HepG2 (cell line): Measurements from ENCODE around the gene MCRIP2. TPM values are rescaled to one million over a fixed set of nuclear protein-coding genes. Genes with fewer than 3 reads are reported as not detected.

ENCODE experiments used
- ARID3A ChIP-seq: IDR thresholded peaks from 2 replicates; pipeline ENCODE4 v1.6.1; 2012; ENCODE audit warnings: low read depth, low read length, improper control_type of control experiment
- ATF3 ChIP-seq: sonication (generic); formaldehyde crosslinking; IDR thresholded peaks from 2 replicates; pipeline ENCODE4 v1.4.0; 2020; ENCODE audit warnings: missing genetic modification reagents
- ATF4 ChIP-seq, 2 experiments: fragments of 450-650 bp in 1 of 2; sonication (generic) in 1 of 2; formaldehyde crosslinking; IDR thresholded peaks; 2 replicates each; pipeline versions ENCODE4 v1.5.0 to v1.8.0; 2020 to 2022; ENCODE audit warnings: mild to moderate bottlenecking in 1 of 2, missing genetic modification reagents in 1 of 2
- HDAC6 ChIP-seq: fragments of 200-600 bp; sonication (generic); IDR thresholded peaks from 2 replicates; pipeline ENCODE4 v1.7.0; 2017; ENCODE audit warnings: mild to moderate bottlenecking, antibody characterized with exemption, low read length, low read depth
- HIVEP1 ChIP-seq: sonication (generic); formaldehyde crosslinking; IDR thresholded peaks from 2 replicates; pipeline ENCODE4 v1.4.0; 2020; ENCODE audit warnings: mild to moderate bottlenecking, missing genetic modification reagents
- HNF4A ChIP-seq: sonication (generic); formaldehyde crosslinking; IDR thresholded peaks from 2 replicates; pipeline ENCODE4 v1.4.0; 2020; ENCODE audit warnings: missing genetic modification reagents
- HNRNPK ChIP-seq: fragments of 200-400 bp; formaldehyde crosslinking; IDR thresholded peaks from 2 replicates; pipeline ENCODE4 v1.6.1; 2018; ENCODE audit warnings: low read length, low read depth, moderate library complexity, mild to moderate bottlenecking; ENCODE audit not compliant: poor library complexity, severe bottlenecking
- HNRNPL ChIP-seq: fragments of 200-400 bp; formaldehyde crosslinking; IDR thresholded peaks from 2 replicates; pipeline ENCODE4 v1.6.1; 2017; ENCODE audit warnings: mild to moderate bottlenecking, low read depth, low read length
- NAIF1 ChIP-seq: sonication (generic); formaldehyde crosslinking; IDR thresholded peaks from 2 replicates; pipeline ENCODE4 v1.5.0; 2020; ENCODE audit warnings: mild to moderate bottlenecking, missing genetic modification reagents, borderline replicate concordance
- NONO ChIP-seq, 2 experiments: fragments of 450-650 bp in 1 of 2; sonication (generic) in 1 of 2; formaldehyde crosslinking in 1 of 2; IDR thresholded peaks in 1 of 2; conservative IDR thresholded peaks in 1 of 2; 2 replicates each; pipeline versions ENCODE4 v1.6.1 to v1.8.0; 2017 to 2022; ENCODE audit warnings: mild to moderate bottlenecking in 1 of 2, missing genetic modification reagents in 1 of 2, moderate library complexity in 1 of 2
- PCBP1 ChIP-seq: fragments of 200-400 bp; formaldehyde crosslinking; IDR thresholded peaks from 2 replicates; pipeline ENCODE4 v1.6.1; 2017; ENCODE audit warnings: mild to moderate bottlenecking, low read depth, low read length, borderline replicate concordance
- PRPF4 ChIP-seq: fragments of 200-400 bp; formaldehyde crosslinking; IDR thresholded peaks from 2 replicates; pipeline ENCODE4 v1.6.1; 2016; ENCODE audit warnings: low read length, low read depth; ENCODE audit not compliant: poor library complexity, severe bottlenecking
- PTBP1 ChIP-seq: fragments of 200-400 bp; formaldehyde crosslinking; IDR thresholded peaks from 2 replicates; pipeline ENCODE4 v1.6.1; 2018; ENCODE audit warnings: low read length, low read depth; ENCODE audit not compliant: poor library complexity, severe bottlenecking
- RCOR2 ChIP-seq: IDR thresholded peaks from 2 replicates; pipeline ENCODE4 v1.6.1; 2016; ENCODE audit warnings: missing biosample characterization, missing genetic modification reagents
- SALL1 ChIP-seq: sonication (generic); formaldehyde crosslinking; IDR thresholded peaks from 2 replicates; pipeline ENCODE4 v1.8.0; 2022; ENCODE audit warnings: mild to moderate bottlenecking, missing genetic modification reagents
- SIN3A ChIP-seq: IDR thresholded peaks from 2 replicates; pipeline ENCODE4 v1.6.1; 2011; ENCODE audit warnings: low read depth, mild to moderate bottlenecking, control low read depth, low read length, borderline replicate concordance
- SMARCE1 ChIP-seq: fragments of 450-650 bp; IDR thresholded peaks from 2 replicates; pipeline ENCODE4 v1.6.1; 2017; ENCODE audit warnings: borderline replicate concordance
- TRIM24 ChIP-seq: sonication (generic); formaldehyde crosslinking; IDR thresholded peaks from 2 replicates; pipeline ENCODE4 v1.8.0; 2022; ENCODE audit warnings: mild to moderate bottlenecking, missing genetic modification reagents
- TSC22D2 ChIP-seq: sonication (generic); formaldehyde crosslinking; IDR thresholded peaks from 2 replicates; pipeline ENCODE4 v1.5.1; 2020; ENCODE audit warnings: missing genetic modification reagents, mild to moderate bottlenecking, borderline replicate concordance
- ZNF225 ChIP-seq: sonication (generic); formaldehyde crosslinking; IDR thresholded peaks from 2 replicates; pipeline ENCODE4 v1.4.0; 2020; ENCODE audit warnings: mild to moderate bottlenecking, missing genetic modification reagents
- ZNF629 ChIP-seq: sonication (generic); formaldehyde crosslinking; conservative IDR thresholded peaks from 2 replicates; pipeline ENCODE4 v1.5.0; 2020; ENCODE audit warnings: missing genetic modification reagents
- ZNF879 ChIP-seq: sonication (generic); formaldehyde crosslinking; IDR thresholded peaks from 2 replicates; pipeline ENCODE4 v1.8.1; 2023; ENCODE audit warnings: missing genetic modification reagents
- polyA plus RNA-seq, 8 experiments: library from polyadenylated mRNA; depleted of rRNA in 3 of 8; stranded (reverse) in 7 of 8; unstranded in 1 of 8; fragments of >200 nt; fragmentation: Illumina TruSeq in 4 of 8; extraction: Trizol in 4 of 8; gene quantifications; 2 replicates each; pipeline versions ENCODE4 v1.2.1 to v1.2.3, GENCODE V29; 2011 to 2016; ENCODE audit warnings: low read depth in 4 of 8, missing spikeins in 1 of 8, mixed read lengths in 1 of 8; ENCODE audit not compliant: insufficient read depth in 1 of 8
- total RNA-seq, 5 experiments: library from RNA; depleted of rRNA; stranded (reverse); fragments of >200 nt; fragmentation: Illumina TruSeq; extraction: Trizol; gene quantifications; 2 replicates each; pipeline ENCODE4 v1.2.3, GENCODE V29; 2016; ENCODE audit warnings: low read depth in 1 of 5
- TF ChIP-seq, protein P1 (sequence below): sonication (generic); formaldehyde crosslinking; conservative IDR thresholded peaks from 2 replicates; pipeline ENCODE4 v1.4.0; 2020; ENCODE audit warnings: mild to moderate bottlenecking, missing genetic modification reagents, moderate library complexity

Gene MCRIP2
- total and polyA plus RNA-seq, 2 of the 13 experiments (the other 11 are each of a cell fraction or from before 2014, with no cell fraction given), result 39.6 to 76.7 TPM

- TF ChIP-seq ARID3A (no peak), ZNF225 (CRISPR knock-in tag) (no peak), NAIF1 (CRISPR knock-in tag) (no peak), HNRNPL (peak; percentile 68; the same call in 1 of the 2 replicates), PRPF4 (no peak), TRIM24 (0 out of 2 replicates have a peak, but pooled peaks have one; percentile 35), HIVEP1 (CRISPR knock-in tag) (0 out of 2 replicates have a peak, but pooled peaks have one; percentile 13), ATF4 (CRISPR knock-in tag; IDR thresholded peaks at IDR 0.05) (no peak), PCBP1 (peak; percentile 65; the same call in 1 of the 2 replicates), TSC22D2 (CRISPR knock-in tag) (no peak), NONO (IDR thresholded peaks at IDR 0.05) (no peak), NONO (CRISPR knock-in tag; conservative IDR thresholded peaks at IDR 0.05) (no peak; the same call in 1 of the 2 replicates), ATF3 (0 out of 2 replicates have a peak, but pooled peaks have one; percentile 10), PTBP1 (no peak), SIN3A (no peak), ZNF629 (CRISPR knock-in tag) (peak; percentile 55; the same call in 1 of the 2 replicates), SMARCE1 (no peak), HNRNPK (no peak), RCOR2 (no peak), SALL1 (CRISPR knock-in tag) (no peak), HNF4A (peak; percentile 47), HDAC6 (no peak), ZNF879 (CRISPR knock-in tag) (no peak)
- TF ChIP-seq, protein P1, sequence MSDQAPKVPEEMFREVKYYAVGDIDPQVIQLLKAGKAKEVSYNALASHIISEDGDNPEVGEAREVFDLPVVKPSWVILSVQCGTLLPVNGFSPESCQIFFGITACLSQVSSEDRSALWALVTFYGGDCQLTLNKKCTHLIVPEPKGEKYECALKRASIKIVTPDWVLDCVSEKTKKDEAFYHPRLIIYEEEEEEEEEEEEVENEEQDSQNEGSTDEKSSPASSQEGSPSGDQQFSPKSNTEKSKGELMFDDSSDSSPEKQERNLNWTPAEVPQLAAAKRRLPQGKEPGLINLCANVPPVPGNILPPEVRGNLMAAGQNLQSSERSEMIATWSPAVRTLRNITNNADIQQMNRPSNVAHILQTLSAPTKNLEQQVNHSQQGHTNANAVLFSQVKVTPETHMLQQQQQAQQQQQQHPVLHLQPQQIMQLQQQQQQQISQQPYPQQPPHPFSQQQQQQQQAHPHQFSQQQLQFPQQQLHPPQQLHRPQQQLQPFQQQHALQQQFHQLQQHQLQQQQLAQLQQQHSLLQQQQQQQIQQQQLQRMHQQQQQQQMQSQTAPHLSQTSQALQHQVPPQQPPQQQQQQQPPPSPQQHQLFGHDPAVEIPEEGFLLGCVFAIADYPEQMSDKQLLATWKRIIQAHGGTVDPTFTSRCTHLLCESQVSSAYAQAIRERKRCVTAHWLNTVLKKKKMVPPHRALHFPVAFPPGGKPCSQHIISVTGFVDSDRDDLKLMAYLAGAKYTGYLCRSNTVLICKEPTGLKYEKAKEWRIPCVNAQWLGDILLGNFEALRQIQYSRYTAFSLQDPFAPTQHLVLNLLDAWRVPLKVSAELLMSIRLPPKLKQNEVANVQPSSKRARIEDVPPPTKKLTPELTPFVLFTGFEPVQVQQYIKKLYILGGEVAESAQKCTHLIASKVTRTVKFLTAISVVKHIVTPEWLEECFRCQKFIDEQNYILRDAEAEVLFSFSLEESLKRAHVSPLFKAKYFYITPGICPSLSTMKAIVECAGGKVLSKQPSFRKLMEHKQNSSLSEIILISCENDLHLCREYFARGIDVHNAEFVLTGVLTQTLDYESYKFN, result no peak
Observed at GRCh38 chr16:675884-676564, 34.4 kb downstream of the MCRIP2 start (continued).
